ENCODE results near the gene RPS8. TPM values are rescaled to one million over a fixed set of nuclear protein-coding genes. Genes with fewer than 3 reads are reported as not detected.
"Not testable (repeated sequence)": the region's sequence is repeated elsewhere in the genome, so short reads cannot be mapped to it uniquely, and the experiment has no call there.

Gene RPS8
- total RNA-seq, 1 experiment from 2014 or later, result 1,104 TPM

- TF ChIP-seq CTCF (IDR thresholded peaks at IDR 0.05; ENCODE audit: unreplicated experiment), result no peak
- Mint-ChIP-seq H3K27me3 (ENCODE audit: unreplicated experiment) (no peaks in the 10 kb centered on the region), H3K36me3 (ENCODE audit: insufficient read depth, unreplicated experiment) (peaks cover 57% of the 10 kb centered on the region), H3K4me1 (ENCODE audit: low read depth, unreplicated experiment) (peaks cover 36% of the 10 kb centered on the region), H3K27ac (ENCODE audit: unreplicated experiment) (peak within 1 kb of the TSS; percentile 97), H3K4me3 (ENCODE audit: low read depth, unreplicated experiment) (peak within 1 kb of the TSS; percentile 51), H3K9me3 (ENCODE audit: low read depth, unreplicated experiment) (no peaks in the 10 kb centered on the region)
- DNase-seq, result peak; percentile 66
- CTCF ChIA-PET, result interaction anchor here (1.2 to 1.6 kb wide), 3 partner anchors 8 to 40 kb away, joined by 3 to 10 read pairs (median 4); partner anchors contain the start of gene PLK3
- no TSS peak for BruUV-seq (replicated peaks)
- intact Hi-C loops (cut with micrococcal nuclease; ENCODE audit: unreplicated experiment), result no loop called here
Measured at GRCh38 chr1:44808063-44808937, 33.0 kb downstream of the RPS8 start, which contains the start of gene BTBD19. Gene BTBD19 (plus strand): TSS chr1:44808523. CDS start chr1:44808821, 298 bp downstream.

- H3K9me3 Mint-ChIP-seq (ENCODE audit: low read depth, unreplicated experiment), result no peaks in the 10 kb centered on the region
- peak overlapping the region; percentile 51 for H3K4me3 Mint-ChIP-seq (ENCODE audit: low read depth, unreplicated experiment)
- DNase-seq, result no peak
- CTCF ChIA-PET, result interaction anchor here (1.5 to 1.6 kb wide), 2 partner anchors 9 to 10 kb away, joined by 4 to 10 read pairs; partner anchors contain the start of gene PLK3
- BruUV-seq (replicated peaks), result no TSS peak
- intact Hi-C loops (cut with micrococcal nuclease; ENCODE audit: unreplicated experiment), result no loop called here
- H3K27me3 Mint-ChIP-seq (ENCODE audit: unreplicated experiment), result no peaks in the 10 kb centered on the region
- peak overlapping the region; percentile 97 for H3K27ac Mint-ChIP-seq (ENCODE audit: unreplicated experiment)
- TF ChIP-seq CTCF (IDR thresholded peaks at IDR 0.05; ENCODE audit: unreplicated experiment), result no peak
- H3K4me1 Mint-ChIP-seq (ENCODE audit: low read depth, unreplicated experiment), result peaks cover 30% of the 10 kb centered on the region
- peaks cover 56% of the 10 kb centered on the region for H3K36me3 Mint-ChIP-seq (ENCODE audit: insufficient read depth, unreplicated experiment)
Measured at GRCh38 chr1:44808938-44809917, 33.9 kb downstream of the RPS8 start.

GRCh38 chr1:44810101-44810761 is 34.9 kb downstream of the RPS8 start:
- peaks cover 48% of the 10 kb centered on the region for H3K36me3 Mint-ChIP-seq (ENCODE audit: insufficient read depth, unreplicated experiment)
- H3K27me3 Mint-ChIP-seq (ENCODE audit: unreplicated experiment), result no peaks in the 10 kb centered on the region
- peak; percentile 55 for DNase-seq
- peak overlapping the region; percentile 18 for H3K27ac Mint-ChIP-seq (ENCODE audit: unreplicated experiment)
- H3K9me3 Mint-ChIP-seq (ENCODE audit: low read depth, unreplicated experiment), result no peaks in the 10 kb centered on the region
- intact Hi-C loops (cut with micrococcal nuclease; ENCODE audit: unreplicated experiment), result no loop called here
- peaks cover 38% of the 10 kb centered on the region for H3K4me1 Mint-ChIP-seq (ENCODE audit: low read depth, unreplicated experiment)
- no peak for TF ChIP-seq CTCF (IDR thresholded peaks at IDR 0.05; ENCODE audit: unreplicated experiment)
- H3K4me3 Mint-ChIP-seq (ENCODE audit: low read depth, unreplicated experiment), result no peak overlapping the region
- no TSS peak for BruUV-seq (replicated peaks)
- CTCF ChIA-PET, result no interaction called here

GRCh38 chr1:44810762-44811105 is 35.4 kb downstream of the RPS8 start:
- H3K9me3 Mint-ChIP-seq (ENCODE audit: low read depth, unreplicated experiment); CTCF ChIA-PET; BruUV-seq (replicated peaks); intact Hi-C loops (cut with micrococcal nuclease; ENCODE audit: unreplicated experiment); H3K27me3 Mint-ChIP-seq (ENCODE audit: unreplicated experiment); H3K4me3 Mint-ChIP-seq (ENCODE audit: low read depth, unreplicated experiment); DNase-seq; H3K27ac Mint-ChIP-seq (ENCODE audit: unreplicated experiment): not testable (repeated sequence)
- peaks cover 43% of the 10 kb centered on the region for H3K36me3 Mint-ChIP-seq (ENCODE audit: insufficient read depth, unreplicated experiment)
- peaks cover 42% of the 10 kb centered on the region for H3K4me1 Mint-ChIP-seq (ENCODE audit: low read depth, unreplicated experiment)
